ENCODE measurements around the gene ALX4.
A peak's percentile ranks its signal among the peaks of the same experiment; 100 is the strongest.

ALX4 gene

GRCh38 chr11:44226945-44227344 is 83.0 kb downstream of the ALX4 start:
- no peak overlapping the region for H3K4me3 ChIP-seq (replicated peaks in 1 of 2; ENCODE audit: low read depth in 2 of 2, low read length in 2 of 2)
- TF ChIP-seq CTCF (IDR thresholded peaks at IDR 0.05; ENCODE audit: low read depth, low read length): no peak
- no peak for DNase-seq (ENCODE audit: low read depth in 2 of 2)

- H3K4me3 ChIP-seq (replicated peaks in 1 of 2; ENCODE audit: low read depth in 2 of 2, low read length in 2 of 2): no peak overlapping the region
- DNase-seq (ENCODE audit: low read depth in 2 of 2): no peak
- TF ChIP-seq CTCF (IDR thresholded peaks at IDR 0.05; ENCODE audit: low read depth, low read length): no peak
These were observed 83.4 kb downstream of the ALX4 start for GRCh38 chr11:44226490-44226889.

GRCh38 chr11:44224867-44225501 is 85.0 kb downstream of the ALX4 start:
- no peak overlapping the region for H3K4me3 ChIP-seq (replicated peaks in 1 of 2; ENCODE audit: low read depth in 2 of 2, low read length in 2 of 2)
- DNase-seq (ENCODE audit: low read depth in 2 of 2): peak in 1 of 2 donors; percentile 44
- TF ChIP-seq CTCF (IDR thresholded peaks at IDR 0.05; ENCODE audit: low read depth, low read length): no peak

- H3K4me3 ChIP-seq (replicated peaks in 1 of 2; ENCODE audit: low read depth in 2 of 2, low read length in 2 of 2): no peak overlapping the region
- TF ChIP-seq CTCF (IDR thresholded peaks at IDR 0.05; ENCODE audit: low read depth, low read length): no peak
- peak; percentile 53 to 76 for DNase-seq (ENCODE audit: low read depth in 2 of 2)
These were observed 86.7 kb downstream of the ALX4 start for GRCh38 chr11:44223238-44223637.

GRCh38 chr11:44221992-44222391 is 87.9 kb downstream of the ALX4 start:
- no peak overlapping the region for H3K4me3 ChIP-seq (replicated peaks in 1 of 2; ENCODE audit: low read depth in 2 of 2, low read length in 2 of 2)
- no peak for DNase-seq (ENCODE audit: low read depth in 2 of 2)
- no peak for TF ChIP-seq CTCF (IDR thresholded peaks at IDR 0.05; ENCODE audit: low read depth, low read length)

- no peak for TF ChIP-seq CTCF (IDR thresholded peaks at IDR 0.05; ENCODE audit: low read depth, low read length)
- H3K4me3 ChIP-seq (replicated peaks in 1 of 2; ENCODE audit: low read depth in 2 of 2, low read length in 2 of 2): no peak overlapping the region
- peak in 1 of 2 donors; percentile 34 for DNase-seq (ENCODE audit: low read depth in 2 of 2)
These were observed 88.5 kb downstream of the ALX4 start for GRCh38 chr11:44221456-44221855.
